T-cell (primary cell): ENCODE results near the gene MRC2. TPM values are rescaled to one million over a fixed set of nuclear protein-coding genes. Genes with fewer than 3 reads are reported as not detected.

Experiments used
- ATAC-seq, 4 experiments: fragments of 200-7000 bp in 3 of 4; fragments of 150-1000 bp in 1 of 4; cut with Tn5 transposase; replicated peaks in 1 of 4; 1 replicate in 3 of 4; 2 replicates in 1 of 4; pipeline ENCODE4 v1.10.0; 2021; ENCODE audit warnings: moderate library complexity in 3 of 4, mild to moderate bottlenecking in 2 of 4, moderate number of reproducible peaks in 1 of 4
- CTCF ChIA-PET, 2 donors: fragments of 300-600 bp; sonication (Branson Sonifier 250); formaldehyde crosslinking; loops; one replicate each; lab custom pipeline; 2022; ENCODE audit warnings: antibody characterized with exemption in 2 of 2; lab: Charles Lee
- POLR2A ChIA-PET, 2 donors: fragments of 300-600 bp; sonication (Branson Sonifier 250); formaldehyde crosslinking; loops; one replicate each; lab custom pipeline; 2022; ENCODE audit warnings: antibody characterized with exemption in 2 of 2; lab: Charles Lee
- DNase-seq, 35 experiments: peaks; one replicate each; pipeline versions ENCODE4 v3.0.0 to v3.0.0-alpha.2; 2013 to 2023
- H3K27ac ChIP-seq: one replicate; pipeline ENCODE4 v1.5.1; 2013; ENCODE audit warnings: low read length
- H3K27me3 ChIP-seq, 2 experiments: replicated peaks in 1 of 2; 1 replicate in 1 of 2; 2 replicates in 1 of 2; pipeline versions ENCODE4 v1.6.1 to v1.7.0; 2013; ENCODE audit warnings: low read length in 1 of 2, mixed read lengths in 1 of 2; ENCODE audit not compliant: control insufficient read depth in 2 of 2, insufficient read depth in 2 of 2; ENCODE audit errors: extremely low read depth in 1 of 2
- H3K36me3 ChIP-seq, 2 donors: 1 replicate in 1 of 2; 2 replicates in 1 of 2; pipeline versions ENCODE4 v1.6.1 to v1.7.0; 2013; ENCODE audit warnings: low read length in 1 of 2; ENCODE audit not compliant: control insufficient read depth in 2 of 2, insufficient read depth in 1 of 2; ENCODE audit errors: extremely low read depth in 1 of 2
- H3K4me1 ChIP-seq, 2 experiments: 1 replicate in 1 of 2; 2 replicates in 1 of 2; pipeline versions ENCODE4 v1.6.1 to v1.7.0; 2013; ENCODE audit warnings: low read length in 2 of 2, mixed read lengths in 1 of 2; ENCODE audit not compliant: insufficient read depth in 2 of 2, control insufficient read depth in 1 of 2; ENCODE audit errors: extremely low read depth in 1 of 2
- H3K4me3 ChIP-seq, 2 donors: 1 replicate in 1 of 2; 2 replicates in 1 of 2; pipeline versions ENCODE4 v1.5.1 to v1.7.0; 2013; ENCODE audit warnings: mild to moderate bottlenecking in 2 of 2, low read length in 1 of 2, moderate library complexity in 1 of 2; ENCODE audit not compliant: control insufficient read depth in 1 of 2; ENCODE audit errors: extremely low read depth in 1 of 2
- H3K9me3 ChIP-seq: 2 replicates; pipeline ENCODE4 v1.7.0; 2013
- H3K27ac Mint-ChIP-seq, 2 donors: one replicate each; pipeline ENCODE4 v1.8.0; 2020 to 2021; ENCODE audit warnings: mild to moderate bottlenecking in 2 of 2, mixed read lengths in 2 of 2
- H3K27me3 Mint-ChIP-seq, 2 donors: one replicate each; pipeline ENCODE4 v1.8.0; 2021 to 2022; ENCODE audit warnings: mixed read lengths in 2 of 2
- H3K36me3 Mint-ChIP-seq: one replicate; pipeline ENCODE4 v1.8.0; 2021; ENCODE audit warnings: mixed read lengths
- H3K4me1 Mint-ChIP-seq, 3 donors: one replicate each; pipeline ENCODE4 v1.8.0; 2020 to 2022; ENCODE audit warnings: mixed read lengths in 3 of 3, mild to moderate bottlenecking in 1 of 3
- H3K4me3 Mint-ChIP-seq, 3 donors: one replicate each; pipeline ENCODE4 v1.8.0; 2020 to 2022; ENCODE audit warnings: mild to moderate bottlenecking in 3 of 3, mixed read lengths in 3 of 3, moderate library complexity in 3 of 3
- H3K9me3 Mint-ChIP-seq, 3 donors: one replicate each; pipeline ENCODE4 v1.8.0; 2020 to 2022; ENCODE audit warnings: mixed read lengths in 3 of 3
- WGBS: methylation state at CpG from one replicate; pipeline ENCODE4 v1.1.5; 2013; ENCODE audit warnings: missing lambda C conversion rate; ENCODE audit not compliant: insufficient coverage; 5-methylcytosine and 5-hydroxymethylcytosine counted together
- total RNA-seq, 35 experiments: library from RNA in 6 of 35; stranded (reverse) in 6 of 35; fragments of 120-200 nt in 1 of 35; gene quantifications; one replicate each; pipeline versions ENCODE4 v1.2.1 to v1.2.4 and lab custom pipeline; 2013 to 2026

The MRC2 gene
- total RNA-seq, 5 donors from 2014 or later (not counting 1 experiment from before 2014, with no cell fraction given), result 4.0 to 7.6 (median 5.2) TPM

- no peak for DNase-seq
- Mint-ChIP-seq H3K9me3 (no peaks in the 10 kb centered on the region), H3K36me3 (no peaks in the 10 kb centered on the region), H3K27ac (no peak overlapping the region), H3K27me3 (no peaks in the 10 kb centered on the region), H3K4me3 (no peak overlapping the region), H3K4me1 (peaks cover 0 to 4% (median 3%) of the 10 kb centered on the region in 3 donors)
- WGBS, result 92% methylated on average over 2 of the region's 9 CpGs
- Histone ChIP-seq H3K27ac (no peak overlapping the region), H3K4me3 (no peak overlapping the region), H3K4me1 (peaks cover 0 to 15% of the 10 kb centered on the region in 2 experiments), H3K27me3 (peaks cover 2 to 28% of the 10 kb centered on the region in 2 experiments), H3K9me3 (no peaks in the 10 kb centered on the region), H3K36me3 (no peaks in the 10 kb centered on the region)
- ATAC-seq, result no peak
- ChIA-PET CTCF (no interaction called here), POLR2A (no interaction called here)
Measured at GRCh38 chr17:62707425-62707739, 79.9 kb downstream of the MRC2 start.

GRCh38 chr17:62708587-62708986 lies 81.1 kb downstream of the MRC2 start:
- H3K27me3 Mint-ChIP-seq, result no peaks in the 10 kb centered on the region
- POLR2A ChIA-PET, result no interaction called here

GRCh38 chr17:62712171-62712581 lies 84.7 kb downstream of the MRC2 start:
- WGBS, result 91% methylated on average over 7 of the region's 8 CpGs
- H3K9me3 Mint-ChIP-seq, result no peaks in the 10 kb centered on the region
- no peak overlapping the region for H3K27ac ChIP-seq

More at GRCh38 chr17:62708587-62708986, 81.1 kb downstream of the MRC2 start:
- Histone ChIP-seq H3K9me3 (no peaks in the 10 kb centered on the region), H3K36me3 (no peaks in the 10 kb centered on the region), H3K4me3 (no peak overlapping the region), H3K27me3 (peaks cover 2 to 16% of the 10 kb centered on the region in 2 experiments), H3K27ac (no peak overlapping the region), H3K4me1 (peaks cover 0 to 10% of the 10 kb centered on the region in 2 experiments)
- CTCF ChIA-PET, result no interaction called here
- Mint-ChIP-seq H3K9me3 (no peaks in the 10 kb centered on the region), H3K27ac (no peak overlapping the region), H3K4me1 (peaks cover 0 to 4% (median 3%) of the 10 kb centered on the region in 3 donors), H3K36me3 (no peaks in the 10 kb centered on the region), H3K4me3 (no peak overlapping the region)
- no peak for DNase-seq
- WGBS, result 64% methylated on average over 2 of the region's 2 CpGs
- no peak for ATAC-seq

GRCh38 chr17:62713086-62713881 lies 85.8 kb downstream of the MRC2 start:
- H3K27me3 Mint-ChIP-seq, result no peaks in the 10 kb centered on the region
- WGBS, result 84% methylated on average over 10 of the region's 17 CpGs
- no peak for DNase-seq
- no peak overlapping the region for H3K4me3 ChIP-seq
- H3K27me3 ChIP-seq, result no peaks in the 10 kb centered on the region
- no peaks in the 10 kb centered on the region for H3K36me3 ChIP-seq
- ChIA-PET CTCF (no interaction called here), POLR2A (no interaction called here)
- H3K27ac Mint-ChIP-seq, result no peak overlapping the region
- H3K36me3 Mint-ChIP-seq, result no peaks in the 10 kb centered on the region
- no peaks in the 10 kb centered on the region for H3K9me3 ChIP-seq
- H3K4me1 Mint-ChIP-seq, result no peaks in the 10 kb centered on the region
- no peaks in the 10 kb centered on the region for H3K9me3 Mint-ChIP-seq
- no peak for ATAC-seq
- no peak overlapping the region for H3K4me3 Mint-ChIP-seq
- H3K27ac ChIP-seq, result no peak overlapping the region
- no peaks in the 10 kb centered on the region for H3K4me1 ChIP-seq

More at GRCh38 chr17:62712171-62712581, 84.7 kb downstream of the MRC2 start:
- ATAC-seq (no peak), DNase-seq (no peak)
- Mint-ChIP-seq H3K36me3 (no peaks in the 10 kb centered on the region), H3K27me3 (no peaks in the 10 kb centered on the region), H3K4me1 (no peaks in the 10 kb centered on the region), H3K27ac (no peak overlapping the region), H3K4me3 (no peak overlapping the region)
- CTCF ChIA-PET, result interaction anchor here in 1 of 2 donors (0.6 kb wide), 1 partner anchor 720 kb away, joined by 3 read pairs; no protein-coding TSS in a partner anchor
- H3K9me3 ChIP-seq, result no peaks in the 10 kb centered on the region
- no peak overlapping the region for H3K4me3 ChIP-seq
- H3K27me3 ChIP-seq, result no peaks in the 10 kb centered on the region
- POLR2A ChIA-PET, result no interaction called here
- no peaks in the 10 kb centered on the region for H3K36me3 ChIP-seq
- no peaks in the 10 kb centered on the region for H3K4me1 ChIP-seq

- no peaks in the 10 kb centered on the region for H3K9me3 ChIP-seq
- Mint-ChIP-seq H3K9me3 (no peaks in the 10 kb centered on the region), H3K27ac (no peak overlapping the region), H3K4me1 (peaks cover 0 to 5% (median 0%) of the 10 kb centered on the region in 3 donors), H3K4me3 (no peak overlapping the region), H3K36me3 (no peaks in the 10 kb centered on the region), H3K27me3 (no peaks in the 10 kb centered on the region)
- H3K4me1 ChIP-seq, result no peaks in the 10 kb centered on the region
- H3K27me3 ChIP-seq, result no peaks in the 10 kb centered on the region
- H3K27ac ChIP-seq, result no peak overlapping the region
- H3K4me3 ChIP-seq, result no peak overlapping the region
- WGBS, result 93% methylated on average over 6 of the region's 8 CpGs
- H3K36me3 ChIP-seq, result no peaks in the 10 kb centered on the region
- CTCF ChIA-PET, result interaction anchor here in 1 of 2 donors (0.6 kb wide), 1 partner anchor 15 kb away, joined by 3 read pairs; no protein-coding TSS in a partner anchor
- ATAC-seq (no peak), DNase-seq (no peak)
- POLR2A ChIA-PET, result no interaction called here
Measured at GRCh38 chr17:62714016-62714777, 86.7 kb downstream of the MRC2 start.

- H3K27ac Mint-ChIP-seq, result no peak overlapping the region
- ATAC-seq, result no peak
- peaks cover 7% of the 10 kb centered on the region for H3K36me3 Mint-ChIP-seq
- H3K4me3 ChIP-seq, result no peak overlapping the region
- H3K36me3 ChIP-seq, result no peaks in the 10 kb centered on the region
- no peak overlapping the region for H3K27ac ChIP-seq
- H3K27me3 Mint-ChIP-seq, result peaks cover 3 to 4% of the 10 kb centered on the region in 2 donors
- DNase-seq, result no peak
- peaks cover 0 to 11% (median 0%) of the 10 kb centered on the region in 3 donors for H3K4me1 Mint-ChIP-seq
- no peaks in the 10 kb centered on the region for H3K9me3 ChIP-seq
- POLR2A ChIA-PET, result no interaction called here
- CTCF ChIA-PET, result no interaction called here
- H3K4me3 Mint-ChIP-seq, result no peak overlapping the region
- WGBS, result 96% methylated on average over 14 of the region's 18 CpGs
- no peaks in the 10 kb centered on the region for H3K4me1 ChIP-seq
- H3K27me3 ChIP-seq, result no peaks in the 10 kb centered on the region
- no peaks in the 10 kb centered on the region for H3K9me3 Mint-ChIP-seq
Measured at GRCh38 chr17:62715882-62716390, 88.5 kb downstream of the MRC2 start.
